Measurements from ENCODE around the gene FAM161B.
"Not testable (repeated sequence)": the region's sequence is repeated elsewhere in the genome, so short reads cannot be mapped to it uniquely, and the experiment has no call there.

Gene FAM161B

GRCh38 chr14:73949752-73950734 lies at the start of gene FAM161B, which contains the start of gene COQ6:
TSS of gene FAM161B (minus strand) at chr14:73950094. CDS start at chr14:73950026, 68 bp downstream.
TSS of gene COQ6 (plus strand) at chr14:73950302. CDS start at chr14:73950333, 31 bp downstream.
- DNase-seq = peak; percentile 98

- DNase-seq = no peak
Measured at GRCh38 chr14:73998726-73999125, 48.8 kb upstream of the FAM161B start.

GRCh38 chr14:73997944-73998447 lies 48.1 kb upstream of the FAM161B start:
- DNase-seq = no peak

- DNase-seq = no peak
Measured at GRCh38 chr14:73997108-73997943, 47.4 kb upstream of the FAM161B start.

GRCh38 chr14:73996731-73997107 lies 46.8 kb upstream of the FAM161B start:
- no peak for DNase-seq

GRCh38 chr14:73995977-73996378 lies 46.1 kb upstream of the FAM161B start:
- DNase-seq = no peak

- not testable (repeated sequence) for DNase-seq
Measured at GRCh38 chr14:73994926-73995325, 45.0 kb upstream of the FAM161B start.

- no peak for DNase-seq
Measured at GRCh38 chr14:73991092-73991491, 41.2 kb upstream of the FAM161B start.

GRCh38 chr14:73988656-73989055 lies 38.8 kb upstream of the FAM161B start:
- DNase-seq = not testable (repeated sequence)

- DNase-seq = no peak
Measured at GRCh38 chr14:73988065-73988464, 38.2 kb upstream of the FAM161B start.

GRCh38 chr14:73977896-73978295 lies 28.0 kb upstream of the FAM161B start:
- DNase-seq = no peak

- DNase-seq = no peak
Measured at GRCh38 chr14:73976125-73976524, 26.2 kb upstream of the FAM161B start.

GRCh38 chr14:73973497-73973896 lies 23.6 kb upstream of the FAM161B start:
- DNase-seq = peak; percentile 21

GRCh38 chr14:73968885-73969284 lies 19.0 kb upstream of the FAM161B start:
- no peak for DNase-seq

- no peak for DNase-seq
Measured at GRCh38 chr14:73965216-73965615, 15.3 kb upstream of the FAM161B start.

GRCh38 chr14:73961192-73961591 lies 11.3 kb upstream of the FAM161B start:
- no peak for DNase-seq

GRCh38 chr14:73958591-73958990 lies 8.7 kb upstream of the FAM161B start:
- no peak for DNase-seq

- no peak for DNase-seq
Measured at GRCh38 chr14:73955674-73956073, 5.8 kb upstream of the FAM161B start.

- DNase-seq = no peak
Measured at GRCh38 chr14:73953731-73954130, 3.8 kb upstream of the FAM161B start.

GRCh38 chr14:73945159-73945670 lies 4.7 kb downstream of the FAM161B start:
- DNase-seq = no peak

- no peak for DNase-seq
Measured at GRCh38 chr14:73944432-73945158, 5.3 kb downstream of the FAM161B start.

- no peak for DNase-seq
Measured at GRCh38 chr14:73943083-73943482, 6.8 kb downstream of the FAM161B start.

All from hematopoietic multipotent progenitor cell treated with erythropoietin and hydrocortisone succinate and interleukin-3 and kit ligand, for 8 days (in vitro differentiated cells).